GM18519 (cell line): ENCODE data around the gene APOL6.
"Not testable (repeated sequence)": the region's sequence is repeated elsewhere in the genome, so short reads cannot be mapped to it uniquely, and the experiment has no call there.

ENCODE experiments used
- ATAC-seq: cut with Tn5 transposase; IDR thresholded peaks from one replicate; pipeline ENCODE4 v1.9.1; 2021; ENCODE audit warnings: mild to moderate bottlenecking, moderate library complexity; ENCODE audit not compliant: unreplicated experiment, low FRiP score

The APOL6 gene

DNA sequence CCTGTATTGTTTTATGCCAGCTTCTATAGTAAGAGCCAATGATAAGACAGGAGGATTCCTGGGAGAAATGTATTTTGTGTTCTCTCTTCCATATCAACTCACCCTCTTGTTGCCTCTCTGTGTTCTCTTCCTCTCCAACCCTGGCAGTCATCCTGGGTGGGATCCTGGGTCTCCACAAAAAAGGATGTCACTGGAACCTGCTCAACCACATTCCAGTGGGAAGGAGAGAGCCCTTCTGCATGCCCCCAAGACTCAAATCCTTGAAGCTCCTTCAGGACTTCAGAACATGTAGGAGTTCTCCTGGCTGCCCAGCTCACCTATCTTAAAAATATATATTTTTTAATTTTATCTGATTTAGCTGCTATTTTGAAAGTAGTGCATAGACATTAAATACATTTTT is 26.1 kb downstream of the APOL6 start:
- no peak for ATAC-seq

- not testable (repeated sequence) for ATAC-seq
Measured at GRCh38 chr22:35676065-35676464, 27.8 kb downstream of the APOL6 start.

DNA sequence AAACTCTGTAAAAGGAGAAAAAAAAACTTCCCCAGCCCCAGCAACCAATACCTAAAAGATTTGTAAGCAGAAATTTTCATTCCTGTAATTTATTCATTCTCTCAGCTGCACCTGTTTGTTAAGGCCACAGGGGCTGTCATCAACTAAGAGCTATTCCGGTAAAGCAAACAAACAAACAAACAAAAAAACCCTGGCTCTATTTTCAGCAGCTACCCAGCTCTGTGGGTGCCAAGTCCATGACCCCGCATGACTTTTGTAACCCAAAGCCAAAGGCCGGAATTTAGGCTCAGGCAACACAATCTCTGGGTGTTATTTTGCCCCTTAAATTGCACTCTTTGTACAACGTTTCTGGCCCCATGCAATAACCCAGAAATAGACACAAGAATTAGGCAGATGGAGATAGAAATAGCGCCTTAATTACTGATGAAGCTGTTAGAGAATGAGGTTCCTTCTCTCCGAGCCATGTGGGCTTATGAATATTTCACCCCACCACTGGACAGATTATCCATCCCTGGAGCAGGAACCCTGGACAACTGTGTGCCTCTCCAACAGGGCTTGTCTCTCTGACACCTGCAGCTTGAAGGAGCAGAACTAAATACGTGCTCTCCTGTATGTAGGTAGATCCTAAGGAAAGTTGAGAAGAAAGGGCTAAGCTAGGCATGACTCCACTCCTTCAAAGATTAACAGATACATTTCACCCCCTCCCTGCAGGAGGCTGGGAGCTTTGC is 29.4 kb downstream of the APOL6 start:
- ATAC-seq: no peak

DNA sequence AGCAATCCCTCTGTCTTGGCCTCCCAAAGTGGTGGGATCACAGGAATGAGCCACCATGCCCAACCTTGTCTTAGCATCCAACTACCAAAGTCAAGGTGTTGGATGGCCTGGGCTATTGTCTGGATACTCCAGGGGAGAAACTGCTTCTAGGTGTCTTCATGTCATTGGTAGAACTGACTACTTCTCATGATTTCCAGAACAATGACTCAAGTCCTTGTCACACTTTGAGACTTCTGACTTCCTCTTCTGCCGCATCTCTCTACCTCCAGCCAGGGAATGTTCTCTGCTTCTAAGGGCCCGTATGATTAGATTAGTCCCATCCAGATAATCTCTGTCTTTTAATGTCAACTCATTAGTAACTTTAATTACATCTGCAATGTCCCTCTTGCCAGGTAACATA is 30.6 kb downstream of the APOL6 start:
- no peak for ATAC-seq

GRCh38 chr22:35679492-35679891 is 31.2 kb downstream of the APOL6 start:
- not testable (repeated sequence) for ATAC-seq

GRCh38 chr22:35681454-35682052 is 33.3 kb downstream of the APOL6 start:
- no peak for ATAC-seq

GRCh38 chr22:35683560-35683959 is 35.3 kb downstream of the APOL6 start:
- no peak for ATAC-seq

- no peak for ATAC-seq
Measured at GRCh38 chr22:35684270-35684700, 36.0 kb downstream of the APOL6 start.

- no peak for ATAC-seq
Measured at GRCh38 chr22:35684732-35685131, 36.5 kb downstream of the APOL6 start.

DNA sequence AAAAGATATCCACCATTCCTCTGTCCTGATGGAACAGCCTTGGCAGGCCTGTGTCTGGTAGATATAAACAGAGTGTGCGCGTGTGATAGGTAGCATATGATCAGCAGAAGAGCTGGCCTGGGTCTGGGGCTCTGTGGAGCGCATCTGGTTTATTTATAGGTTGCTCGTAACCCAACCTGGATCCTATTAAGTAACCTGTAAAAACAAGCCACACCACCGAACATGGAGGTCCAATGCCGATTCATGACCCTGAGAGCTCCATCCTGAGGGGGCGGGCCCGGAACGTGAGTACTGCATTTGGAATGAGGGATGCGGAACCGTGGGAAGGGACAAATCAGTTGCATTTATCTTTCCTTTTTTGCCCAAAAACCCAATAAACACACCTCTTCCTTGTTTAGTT is 37.5 kb downstream of the APOL6 start:
- no peak for ATAC-seq

GRCh38 chr22:35686298-35686697 is 38.1 kb downstream of the APOL6 start:
- ATAC-seq: no peak

GRCh38 chr22:35687461-35687860 is 39.2 kb downstream of the APOL6 start:
- no peak for ATAC-seq

- ATAC-seq: no peak
Measured at GRCh38 chr22:35688913-35689675, 40.8 kb downstream of the APOL6 start.

GRCh38 chr22:35690001-35690400 is 41.8 kb downstream of the APOL6 start:
- no peak for ATAC-seq

DNA sequence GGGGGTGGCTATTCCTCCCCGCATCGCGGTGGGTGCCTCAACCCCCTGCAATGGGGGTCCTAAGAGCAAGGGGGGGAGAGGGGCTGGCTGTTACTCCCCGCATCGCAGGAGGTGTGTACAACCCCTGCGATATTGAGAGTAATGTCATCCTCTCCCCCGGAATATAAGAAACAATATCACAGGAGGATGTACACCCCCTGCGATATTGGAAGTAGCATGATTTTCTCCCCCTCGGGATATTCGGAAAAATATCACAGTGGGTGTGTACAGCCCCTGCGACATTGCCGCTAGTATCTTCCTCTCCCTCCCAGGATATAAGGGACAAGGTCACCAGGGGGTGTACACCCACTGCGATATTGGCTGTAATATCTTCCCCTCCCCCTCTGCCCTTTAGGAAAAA is 47.0 kb downstream of the APOL6 start:
- no peak for ATAC-seq

GRCh38 chr22:35697142-35697541 is 48.9 kb downstream of the APOL6 start:
- ATAC-seq: no peak

DNA sequence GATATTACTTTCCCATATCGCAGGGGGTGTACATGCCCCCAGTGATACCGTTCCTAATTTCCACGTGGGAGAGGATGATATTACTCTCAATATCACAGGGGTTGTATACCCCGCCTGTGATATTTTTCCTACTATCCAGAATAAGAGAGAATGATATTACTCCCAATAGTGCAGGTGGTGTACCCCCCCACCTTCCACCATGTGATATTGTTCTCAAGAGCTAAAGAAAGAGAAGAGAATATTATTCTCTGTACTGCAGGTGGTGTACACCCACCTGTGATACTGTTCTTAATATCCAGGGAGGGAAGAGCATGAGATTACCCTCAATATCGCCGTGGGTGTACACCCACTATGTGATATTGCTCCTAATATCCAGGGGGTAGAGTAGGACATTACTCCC is 51.6 kb downstream of the APOL6 start:
- not testable (repeated sequence) for ATAC-seq

- no peak for ATAC-seq
Measured at GRCh38 chr22:35703861-35704584, 55.8 kb downstream of the APOL6 start.

GRCh38 chr22:35705141-35705540 is 56.9 kb downstream of the APOL6 start:
- ATAC-seq: no peak

DNA sequence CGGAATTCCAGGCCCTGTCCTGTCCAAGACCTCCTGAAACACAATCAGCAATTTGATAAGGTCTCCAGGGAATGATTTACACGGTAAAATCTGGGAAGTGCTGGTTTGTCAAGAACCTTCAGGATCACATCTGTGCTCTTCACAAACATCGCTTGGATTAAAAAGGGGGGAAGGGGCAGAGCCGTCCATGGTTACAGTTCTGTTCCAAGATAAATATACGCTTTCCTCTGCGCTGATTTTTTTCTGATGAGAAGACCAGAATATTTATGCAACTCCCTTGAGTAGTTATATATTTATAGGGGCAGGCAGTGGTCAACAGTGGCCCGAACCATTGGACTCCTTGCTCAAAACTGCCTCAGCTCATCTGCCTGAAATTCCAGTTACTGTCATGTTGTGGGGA is 60.2 kb downstream of the APOL6 start:
- no peak for ATAC-seq

DNA sequence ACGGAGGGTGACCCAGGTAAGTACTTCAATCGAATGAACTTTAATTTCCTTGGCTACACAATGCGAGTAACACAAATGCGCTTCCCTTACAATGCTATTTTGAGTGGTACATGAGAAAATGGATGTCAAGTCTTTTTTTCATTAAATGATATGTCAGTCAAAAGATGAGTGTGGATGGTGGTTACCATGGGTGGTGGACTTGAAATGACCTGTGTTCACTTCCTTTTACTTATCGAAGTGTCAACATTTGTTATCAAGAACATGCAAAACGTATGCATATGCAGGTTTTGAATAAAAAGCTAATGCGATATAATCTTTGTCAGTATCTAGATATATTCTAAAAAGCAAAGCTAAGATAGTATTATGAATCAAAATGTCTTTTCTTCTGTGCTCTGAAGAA is 60.7 kb downstream of the APOL6 start:
- no peak for ATAC-seq
